Fibroblast of lung (primary cell): ENCODE data around the gene TRIM71. TPM values are rescaled to one million over a fixed set of nuclear protein-coding genes. Genes with fewer than 3 reads are reported as not detected.

Source experiments
- DNase-seq, 2 donors: peaks; one replicate each; pipeline versions ENCODE4 v3.0.0 to v3.0.0-alpha.2; 2010; ENCODE audit warnings: low read depth in 2 of 2
- H2AFZ ChIP-seq: 2 replicates; pipeline ENCODE4 v1.5.1; 2012; ENCODE audit warnings: low read length, control low read depth, inconsistent platforms
- H3K27ac ChIP-seq: 2 replicates; pipeline ENCODE4 v1.5.1; 2011; ENCODE audit warnings: low read length, control low read depth; ENCODE audit not compliant: insufficient read depth
- H3K27me3 ChIP-seq: 2 replicates; pipeline ENCODE4 v1.5.1; 2011; ENCODE audit warnings: mild to moderate bottlenecking, low read length; ENCODE audit not compliant: control insufficient read depth, insufficient read depth
- H3K36me3 ChIP-seq: 2 replicates; pipeline ENCODE4 v1.5.1; 2011; ENCODE audit warnings: low read length; ENCODE audit not compliant: control insufficient read depth, insufficient read depth
- H3K4me1 ChIP-seq: 2 replicates; pipeline ENCODE4 v1.5.1; 2011; ENCODE audit warnings: low read length; ENCODE audit not compliant: control insufficient read depth, insufficient read depth; ENCODE audit errors: extremely low read depth
- H3K4me2 ChIP-seq: 2 replicates; pipeline ENCODE4 v1.5.1; 2011; ENCODE audit warnings: low read length, control low read depth; ENCODE audit not compliant: insufficient read depth; ENCODE audit errors: extremely low read depth
- H3K4me3 ChIP-seq, 4 experiments: fragments of 200-600 bp in 1 of 4; sonication (generic) in 1 of 4; replicated peaks in 1 of 4; 2 replicates each; pipeline ENCODE4 v1.5.1; 2011 to 2016; ENCODE audit warnings: low read length in 4 of 4, low read depth in 3 of 4, mild to moderate bottlenecking in 3 of 4, control low read depth in 2 of 4, inconsistent platforms in 1 of 4, mixed read lengths in 1 of 4; ENCODE audit not compliant: insufficient read depth in 1 of 4; ENCODE audit errors: control extremely low read depth in 1 of 4
- H3K79me2 ChIP-seq: 2 replicates; pipeline ENCODE4 v1.5.1; 2012; ENCODE audit warnings: mild to moderate bottlenecking, low read length, inconsistent platforms; ENCODE audit not compliant: control insufficient read depth, insufficient read depth
- H3K9ac ChIP-seq: 2 replicates; pipeline ENCODE4 v1.5.1; 2011; ENCODE audit warnings: mild to moderate bottlenecking, low read length, control low read depth; ENCODE audit not compliant: insufficient read depth
- H3K9me3 ChIP-seq: 2 replicates; pipeline ENCODE4 v1.5.1; 2012; ENCODE audit warnings: low read depth, low read length; ENCODE audit not compliant: control insufficient read depth, insufficient read depth
- H4K20me1 ChIP-seq: 2 replicates; pipeline ENCODE4 v1.5.1; 2011; ENCODE audit warnings: low read length; ENCODE audit not compliant: control insufficient read depth, insufficient read depth; ENCODE audit errors: extremely low read depth
- EZH2 ChIP-seq: IDR thresholded peaks from 2 replicates; pipeline ENCODE4 v1.5.1; 2012; ENCODE audit warnings: low read length, control low read depth, mild to moderate bottlenecking; ENCODE audit errors: missing control alignments
- polyA plus RNA-seq, 2 donors: library from polyadenylated mRNA; depleted of rRNA in 1 of 2; stranded (reverse) in 1 of 2; unstranded in 1 of 2; fragments of >200 nt; gene quantifications; 2 replicates each; pipeline ENCODE4 v1.2.1, GENCODE V29; 2011 to 2012; ENCODE audit warnings: missing spikeins in 1 of 2
- total RNA-seq: library from RNA; depleted of rRNA; stranded (reverse); fragments of >200 nt; gene quantifications from 2 replicates; pipeline ENCODE4 v1.2.1, GENCODE V29; 2014
- TF ChIP-seq, protein P1 (sequence below), 2 donors: IDR thresholded peaks in 1 of 2; conservative IDR thresholded peaks in 1 of 2; 1 replicate in 1 of 2; 2 replicates in 1 of 2; pipeline ENCODE4 v1.5.1; 2011 to 2012; ENCODE audit warnings: low read length in 2 of 2, control low read depth in 1 of 2, inconsistent platforms in 1 of 2, low read depth in 1 of 2, mild to moderate bottlenecking in 1 of 2

Gene TRIM71
- total and polyA plus RNA-seq, 2 donors (not counting 1 experiment from before 2014, with no cell fraction given) = under 0.01 to 0.02 TPM

DNA sequence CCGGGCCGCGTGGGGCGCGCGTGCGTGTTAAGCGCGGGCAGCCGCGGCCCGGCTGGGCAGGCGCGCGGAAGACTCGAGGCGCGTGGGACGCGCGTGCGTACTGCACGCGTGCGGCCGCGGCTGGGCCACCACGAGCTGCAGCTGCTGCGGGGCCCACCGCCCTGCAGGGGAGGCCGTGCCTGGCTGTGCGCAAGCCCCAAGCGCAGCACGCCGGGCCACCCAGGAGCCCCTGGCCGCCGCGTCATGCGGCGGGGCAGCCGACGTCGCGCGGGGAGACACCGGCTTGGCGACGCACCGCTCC, 590 bp upstream of the TRIM71 start:
- no peaks in the 10 kb centered on the region for H3K4me1 ChIP-seq
- H4K20me1 ChIP-seq = no peaks in the 10 kb centered on the region
- no peak overlapping the region for H3K27ac ChIP-seq
- no peaks in the 10 kb centered on the region for H3K9me3 ChIP-seq
- H3K36me3 ChIP-seq = no peaks in the 10 kb centered on the region
- H3K27me3 ChIP-seq = peaks cover 60% of the 10 kb centered on the region
- H3K9ac ChIP-seq = no peak overlapping the region
- no peak overlapping the region for H3K4me2 ChIP-seq
- no peaks in the 10 kb centered on the region for H3K79me2 ChIP-seq
- H2AFZ ChIP-seq = no peak overlapping the region
- TF ChIP-seq, protein P1, sequence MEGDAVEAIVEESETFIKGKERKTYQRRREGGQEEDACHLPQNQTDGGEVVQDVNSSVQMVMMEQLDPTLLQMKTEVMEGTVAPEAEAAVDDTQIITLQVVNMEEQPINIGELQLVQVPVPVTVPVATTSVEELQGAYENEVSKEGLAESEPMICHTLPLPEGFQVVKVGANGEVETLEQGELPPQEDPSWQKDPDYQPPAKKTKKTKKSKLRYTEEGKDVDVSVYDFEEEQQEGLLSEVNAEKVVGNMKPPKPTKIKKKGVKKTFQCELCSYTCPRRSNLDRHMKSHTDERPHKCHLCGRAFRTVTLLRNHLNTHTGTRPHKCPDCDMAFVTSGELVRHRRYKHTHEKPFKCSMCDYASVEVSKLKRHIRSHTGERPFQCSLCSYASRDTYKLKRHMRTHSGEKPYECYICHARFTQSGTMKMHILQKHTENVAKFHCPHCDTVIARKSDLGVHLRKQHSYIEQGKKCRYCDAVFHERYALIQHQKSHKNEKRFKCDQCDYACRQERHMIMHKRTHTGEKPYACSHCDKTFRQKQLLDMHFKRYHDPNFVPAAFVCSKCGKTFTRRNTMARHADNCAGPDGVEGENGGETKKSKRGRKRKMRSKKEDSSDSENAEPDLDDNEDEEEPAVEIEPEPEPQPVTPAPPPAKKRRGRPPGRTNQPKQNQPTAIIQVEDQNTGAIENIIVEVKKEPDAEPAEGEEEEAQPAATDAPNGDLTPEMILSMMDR (conservative IDR thresholded peaks at IDR 0.05 in 1 of 2, IDR thresholded peaks at IDR 0.05 in 1 of 2; ENCODE audit: low read depth in 1 of 2, low read length in 2 of 2) = no peak
- TF ChIP-seq EZH2 = no peak
- H3K4me3 ChIP-seq = no peak overlapping the region
- no peak for DNase-seq

DNA sequence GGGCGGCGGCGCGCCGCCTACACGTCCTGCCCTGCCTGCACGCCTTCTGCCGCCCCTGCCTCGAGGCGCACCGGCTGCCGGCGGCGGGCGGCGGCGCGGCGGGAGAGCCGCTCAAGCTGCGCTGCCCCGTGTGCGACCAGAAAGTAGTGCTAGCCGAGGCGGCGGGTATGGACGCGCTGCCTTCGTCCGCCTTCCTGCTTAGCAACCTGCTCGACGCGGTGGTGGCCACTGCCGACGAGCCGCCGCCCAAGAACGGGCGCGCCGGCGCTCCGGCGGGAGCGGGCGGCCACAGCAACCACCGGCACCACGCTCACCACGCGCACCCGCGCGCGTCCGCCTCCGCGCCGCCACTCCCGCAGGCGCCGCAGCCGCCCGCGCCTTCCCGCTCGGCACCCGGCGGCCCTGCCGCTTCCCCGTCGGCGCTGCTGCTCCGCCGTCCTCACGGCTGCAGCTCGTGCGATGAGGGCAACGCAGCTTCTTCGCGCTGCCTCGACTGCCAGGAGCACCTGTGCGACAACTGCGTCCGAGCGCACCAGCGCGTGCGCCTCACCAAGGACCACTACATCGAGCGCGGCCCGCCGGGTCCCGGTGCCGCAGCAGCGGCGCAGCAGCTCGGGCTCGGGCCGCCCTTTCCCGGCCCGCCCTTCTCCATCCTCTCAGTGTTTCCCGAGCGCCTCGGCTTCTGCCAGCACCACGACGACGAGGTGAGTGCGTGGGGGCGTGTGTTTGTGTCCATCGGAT, 602 bp downstream of the TRIM71 start:
- H3K9ac ChIP-seq = no peak overlapping the region
- DNase-seq = no peak
- TF ChIP-seq, protein P1 (conservative IDR thresholded peaks at IDR 0.05 in 1 of 2, IDR thresholded peaks at IDR 0.05 in 1 of 2; ENCODE audit: low read depth in 1 of 2, low read length in 2 of 2) = no peak
- peak; percentile 93 for TF ChIP-seq EZH2
- H3K9me3 ChIP-seq = no peaks in the 10 kb centered on the region
- no peak overlapping the region for H2AFZ ChIP-seq
- H3K27me3 ChIP-seq = peaks cover 63% of the 10 kb centered on the region
- no peak overlapping the region for H3K4me2 ChIP-seq
- no peaks in the 10 kb centered on the region for H3K79me2 ChIP-seq
- no peaks in the 10 kb centered on the region for H3K36me3 ChIP-seq
- no peaks in the 10 kb centered on the region for H4K20me1 ChIP-seq
- H3K4me3 ChIP-seq = no peak overlapping the region
- H3K27ac ChIP-seq = no peak overlapping the region
- H3K4me1 ChIP-seq = no peaks in the 10 kb centered on the region

DNA sequence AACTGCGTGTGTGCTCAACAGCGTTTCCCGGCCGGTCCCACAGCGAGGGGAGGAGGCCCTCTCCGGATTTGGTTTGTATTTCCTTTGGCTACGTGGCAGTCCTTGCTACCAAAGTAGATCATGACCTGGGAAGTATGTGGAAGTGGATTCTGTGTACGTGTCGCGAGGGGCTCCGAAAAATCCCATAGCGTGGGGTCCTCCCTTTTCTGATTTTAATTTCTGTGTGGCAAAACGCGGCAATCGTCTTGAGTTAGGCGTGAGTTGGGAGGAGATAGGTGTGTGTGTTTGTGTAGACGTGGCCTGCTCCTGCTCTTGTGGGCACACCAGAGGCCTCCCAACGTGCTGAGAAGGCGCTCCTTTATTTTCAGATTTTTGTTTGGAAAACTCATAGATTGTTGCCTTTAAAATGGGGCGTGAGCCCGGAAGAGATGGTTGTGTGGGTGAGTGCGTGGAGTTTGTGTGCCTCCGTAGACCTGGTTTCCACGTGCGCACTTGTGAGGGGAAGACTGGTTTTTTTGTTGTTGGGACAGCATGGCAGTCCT, 1.2 kb downstream of the TRIM71 start:
- no peak for DNase-seq
- H3K27ac ChIP-seq = no peak overlapping the region

More for the DNA sequence above, 1.2 kb downstream of the TRIM71 start:
- Histone ChIP-seq H3K79me2 (no peaks in the 10 kb centered on the region), H3K36me3 (no peaks in the 10 kb centered on the region), H3K4me2 (no peak overlapping the region), H3K4me3 (no peak overlapping the region), H4K20me1 (no peaks in the 10 kb centered on the region), H2AFZ (no peak overlapping the region), H3K27me3 (peaks cover 63% of the 10 kb centered on the region), H3K9ac (no peak overlapping the region), H3K9me3 (no peaks in the 10 kb centered on the region), H3K4me1 (no peaks in the 10 kb centered on the region)
- TF ChIP-seq EZH2 = no peak
- TF ChIP-seq, protein P1 (conservative IDR thresholded peaks at IDR 0.05 in 1 of 2, IDR thresholded peaks at IDR 0.05 in 1 of 2; ENCODE audit: low read depth in 1 of 2, low read length in 2 of 2) = no peak
